Stimulated activated CD4-positive, alpha-beta T cell treated with anti-CD3 and anti-CD28 coated beads, Interleukin-2, amount 100 ng/mL, for 48 hours (primary cell): ENCODE results near the gene TRAK1.

Source experiments
- DNase-seq, 2 donors: peaks; one replicate each; pipeline ENCODE4 v3.0.0-alpha.2; 2020

TRAK1 gene

GRCh38 chr3:42159706-42160472 lies 68.7 kb downstream of the TRAK1 start:
- DNase-seq, result no peak

DNA sequence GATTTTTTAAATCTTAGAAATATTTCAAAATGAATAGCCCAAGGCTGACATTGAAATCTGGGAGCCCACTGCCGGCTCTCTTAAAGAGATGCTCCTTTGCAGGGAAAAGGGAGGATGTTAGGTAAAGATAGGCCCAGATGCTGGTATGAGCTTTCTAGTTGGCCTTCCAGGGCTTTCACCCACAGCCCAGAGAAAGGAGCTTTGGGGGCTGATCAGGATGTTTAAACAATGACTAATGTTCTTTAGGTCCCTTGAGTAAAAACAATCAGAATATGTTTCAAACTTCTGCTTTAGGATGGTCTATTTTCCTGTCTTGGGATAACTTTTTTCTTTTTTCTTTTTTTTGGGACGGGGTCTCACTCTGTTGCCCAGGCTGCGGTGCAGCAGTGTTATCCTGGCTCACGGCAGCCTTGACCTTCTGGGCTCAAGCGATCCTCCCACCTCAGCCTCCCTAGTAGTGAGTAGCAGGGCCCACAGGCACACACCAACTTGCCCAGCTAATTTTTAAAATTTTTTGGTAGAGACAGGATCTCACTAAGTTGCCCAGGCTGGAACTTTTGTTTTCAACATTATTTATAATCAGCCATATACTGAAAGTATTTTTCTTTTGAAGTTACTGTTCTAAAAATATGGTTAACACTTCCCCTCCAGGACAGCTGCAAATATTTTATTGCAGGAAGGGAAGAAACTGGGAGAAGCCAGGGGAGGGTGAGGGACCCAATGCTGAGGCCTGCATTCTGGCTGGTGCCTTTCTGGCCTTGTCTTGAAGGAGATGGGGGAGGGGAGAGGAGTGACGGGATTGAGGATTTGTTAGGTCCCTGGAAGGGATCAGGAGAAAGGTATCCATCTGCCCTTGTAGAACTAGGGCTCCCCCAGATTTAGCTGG lies 70.1 kb downstream of the TRAK1 start:
- DNase-seq, result no peak

GRCh38 chr3:42162462-42162861 lies 71.3 kb downstream of the TRAK1 start:
- DNase-seq, result no peak

GRCh38 chr3:42163622-42164244 lies 72.6 kb downstream of the TRAK1 start:
- no peak for DNase-seq

DNA sequence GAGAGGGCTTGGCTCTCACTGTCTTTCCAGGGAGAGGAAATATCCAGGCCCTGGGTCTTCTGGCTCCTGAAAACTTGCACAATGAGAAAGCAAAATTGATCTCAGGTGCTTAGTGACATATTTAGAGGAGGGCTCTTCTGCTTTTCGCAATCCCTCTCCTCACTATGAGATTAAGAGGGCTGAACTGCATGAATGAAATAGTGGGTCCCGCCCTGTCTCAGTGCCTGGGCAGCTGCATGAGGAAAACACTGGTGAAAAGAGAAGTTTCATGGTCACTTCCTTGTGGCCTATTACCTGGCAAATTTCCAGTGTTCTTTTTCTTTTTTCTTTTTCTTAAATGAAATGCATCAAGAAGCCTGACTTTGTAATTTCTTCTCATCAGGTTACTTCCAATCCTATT lies 73.5 kb downstream of the TRAK1 start:
- DNase-seq, result no peak

GRCh38 chr3:42165211-42165610 lies 74.1 kb downstream of the TRAK1 start:
- no peak for DNase-seq

GRCh38 chr3:42166214-42166613 lies 75.1 kb downstream of the TRAK1 start:
- no peak for DNase-seq

- no peak for DNase-seq
These were observed 75.6 kb downstream of the TRAK1 start for GRCh38 chr3:42166662-42167300.

GRCh38 chr3:42169579-42170120 lies 78.5 kb downstream of the TRAK1 start:
- DNase-seq, result no peak

DNA sequence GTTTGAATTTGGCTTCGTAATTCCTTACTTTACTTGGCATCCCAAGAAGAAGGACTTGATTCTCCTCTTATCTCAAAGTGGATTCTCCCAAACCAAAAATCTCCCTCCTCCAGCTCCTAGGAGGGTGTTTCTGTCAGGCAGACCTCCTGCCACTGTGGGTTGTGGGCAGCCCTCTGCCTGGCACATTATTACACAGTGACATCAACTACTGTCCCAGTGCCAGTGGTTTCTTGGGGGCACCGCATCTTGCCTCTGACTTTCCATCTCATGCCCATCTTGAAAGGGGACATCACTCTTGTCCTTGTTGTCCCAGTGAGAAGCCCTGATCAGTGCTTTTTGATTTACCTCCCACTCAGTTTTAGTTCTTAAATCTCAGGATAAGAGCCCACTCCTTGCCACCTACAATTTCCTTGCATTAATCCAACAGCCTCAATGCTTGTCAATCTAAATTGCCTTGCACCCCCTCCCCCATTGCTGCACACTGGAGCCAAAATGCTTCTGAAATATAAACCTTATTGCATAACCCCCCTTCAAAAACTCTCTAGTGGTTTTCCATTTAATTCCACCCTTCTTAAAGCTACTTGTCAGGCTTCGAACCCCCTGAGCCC lies 81.0 kb downstream of the TRAK1 start:
- no peak for DNase-seq

DNA sequence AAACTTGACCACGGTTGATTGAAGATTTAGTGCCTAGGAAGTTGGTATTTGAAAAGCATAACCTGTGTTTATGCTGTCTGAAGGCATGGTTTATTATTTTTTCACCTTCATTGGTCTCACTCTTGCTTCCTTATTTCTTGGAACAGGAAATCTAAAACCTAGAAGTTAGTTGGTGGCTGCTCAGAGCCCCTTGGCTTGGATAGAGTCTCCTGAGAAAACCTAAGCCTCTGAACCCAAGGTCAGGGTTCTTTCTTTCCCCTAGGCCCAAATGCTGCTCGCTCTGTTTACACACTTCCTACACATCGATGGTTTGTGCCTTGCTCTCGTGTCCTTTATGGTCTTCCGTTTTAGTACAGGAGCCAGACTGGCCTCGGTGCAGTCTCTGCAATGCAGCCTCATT lies 82.2 kb downstream of the TRAK1 start:
- DNase-seq, result no peak

DNA sequence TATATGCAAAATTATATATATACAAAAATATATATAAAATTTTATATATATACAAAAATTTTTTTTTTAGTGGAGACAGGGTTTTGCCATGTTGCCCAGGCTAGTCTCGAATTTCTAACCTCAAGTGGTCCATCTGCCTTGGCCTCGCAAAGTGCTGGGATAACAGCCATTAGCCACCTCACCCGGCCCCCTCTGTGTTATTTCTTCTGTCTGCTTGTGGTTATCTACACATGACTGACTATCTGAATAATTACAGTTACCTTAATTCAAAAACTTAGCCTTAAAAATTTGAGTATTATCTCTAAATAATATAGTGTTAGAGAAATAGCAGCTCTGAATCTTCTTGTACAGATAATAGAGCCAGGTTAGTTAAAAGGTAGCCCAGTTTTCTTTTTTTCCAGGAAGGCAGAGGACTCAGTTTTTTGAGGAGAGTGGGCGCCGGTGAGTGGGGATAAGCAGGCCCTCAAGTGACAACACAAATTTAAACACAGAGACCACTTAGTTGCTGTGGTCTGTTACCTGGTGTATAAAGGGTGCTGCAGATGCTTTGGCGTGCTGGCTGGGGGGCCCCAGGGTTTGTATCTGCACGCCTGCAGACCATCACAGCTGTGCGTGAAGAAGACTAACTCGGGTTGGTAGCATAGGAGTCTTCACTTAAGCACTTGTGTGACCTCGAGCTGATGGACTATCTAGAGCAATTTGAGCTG lies 83.7 kb downstream of the TRAK1 start:
- no peak for DNase-seq

DNA sequence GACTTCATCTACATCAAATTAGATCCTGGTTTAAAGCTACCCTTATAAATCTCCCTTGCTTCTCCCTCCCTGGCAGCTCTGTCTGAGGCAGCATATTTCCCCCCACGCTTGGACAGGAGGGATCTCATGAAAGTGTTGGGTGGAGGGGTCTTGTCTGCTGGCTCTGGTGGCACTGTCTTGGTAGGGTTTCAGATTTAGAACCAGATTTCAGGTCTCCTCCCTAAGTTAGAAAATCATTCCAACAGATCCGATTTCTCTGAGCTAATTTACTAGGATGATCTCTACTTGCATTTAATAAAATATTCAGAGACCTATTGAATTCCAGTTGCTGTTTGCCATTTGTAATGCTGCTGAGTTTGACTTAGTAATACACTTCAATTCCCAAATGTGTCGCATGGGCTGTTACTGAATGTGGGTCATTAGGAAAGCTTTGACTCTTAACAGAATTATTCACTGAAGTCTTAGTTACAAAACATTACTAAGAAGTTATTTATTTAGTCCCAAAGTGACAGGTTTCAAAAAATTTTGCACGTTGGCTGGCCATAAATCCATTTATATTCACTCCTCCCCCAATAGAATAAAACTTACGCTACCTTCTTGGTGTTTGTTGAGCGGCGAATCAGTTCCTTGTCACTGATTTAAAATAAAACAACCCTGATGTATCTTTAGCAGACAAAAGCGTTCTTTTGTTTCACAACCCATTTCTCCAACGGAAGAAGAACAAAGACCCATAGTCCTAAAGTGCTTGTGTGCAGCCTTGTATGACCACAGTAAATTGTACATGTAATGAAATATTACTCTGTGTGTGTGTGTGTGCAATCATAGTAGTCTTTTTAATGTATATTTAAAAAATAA lies 84.5 kb downstream of the TRAK1 start:
- DNase-seq, result no peak

- DNase-seq, result no peak
These were observed 85.3 kb downstream of the TRAK1 start for GRCh38 chr3:42176242-42177034.

GRCh38 chr3:42177068-42177800 lies 86.1 kb downstream of the TRAK1 start:
- DNase-seq, result no peak

DNA sequence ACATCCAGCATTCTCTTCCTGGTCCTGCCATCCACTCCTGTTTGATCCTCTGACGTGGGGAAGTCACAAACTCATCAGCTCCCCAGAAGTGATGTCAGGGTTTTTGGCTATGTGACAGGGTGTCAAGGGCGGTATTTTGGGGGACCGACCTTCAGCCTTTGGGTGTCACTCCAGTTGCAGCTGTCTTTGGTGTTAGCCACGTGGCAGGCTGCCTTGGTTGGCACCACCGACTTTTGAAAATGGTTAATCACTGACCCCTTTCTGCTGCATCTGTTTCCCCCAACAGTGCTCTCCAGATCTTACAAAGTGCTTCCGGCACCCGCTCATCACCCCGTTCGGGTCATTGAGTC lies 86.6 kb downstream of the TRAK1 start:
- DNase-seq, result no peak

DNA sequence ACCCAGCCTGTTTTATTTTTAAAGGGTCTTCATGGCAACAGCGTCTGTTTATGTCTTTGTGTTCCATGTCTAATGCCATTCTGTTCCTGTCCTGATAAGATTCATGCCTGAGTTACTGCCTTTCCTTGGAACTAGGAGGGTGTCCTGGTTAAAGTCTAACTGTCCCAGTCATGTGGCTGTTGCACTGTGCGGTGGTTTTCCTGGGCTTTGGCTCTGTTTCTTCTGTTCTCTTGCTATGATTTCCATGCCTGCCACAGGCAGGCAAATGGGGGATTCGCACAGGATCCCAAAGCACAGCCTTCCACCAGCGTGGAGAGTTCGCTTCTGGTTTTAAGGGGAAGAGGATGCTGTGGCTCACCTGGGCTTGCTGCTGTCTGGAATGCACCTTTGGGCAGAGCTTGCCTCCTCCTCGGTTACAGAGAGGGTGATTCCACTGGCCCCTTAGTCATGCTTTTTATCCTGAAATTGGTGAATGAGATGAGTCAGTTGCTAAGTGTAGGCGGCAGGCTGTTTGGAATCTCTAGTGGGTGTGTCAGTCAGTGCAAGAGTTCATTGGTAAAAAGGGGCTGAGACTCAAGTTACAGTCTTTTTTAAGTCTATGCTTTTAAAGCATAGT lies 88.1 kb downstream of the TRAK1 start:
- DNase-seq, result peak in 1 of 2 donors; percentile 2

DNA sequence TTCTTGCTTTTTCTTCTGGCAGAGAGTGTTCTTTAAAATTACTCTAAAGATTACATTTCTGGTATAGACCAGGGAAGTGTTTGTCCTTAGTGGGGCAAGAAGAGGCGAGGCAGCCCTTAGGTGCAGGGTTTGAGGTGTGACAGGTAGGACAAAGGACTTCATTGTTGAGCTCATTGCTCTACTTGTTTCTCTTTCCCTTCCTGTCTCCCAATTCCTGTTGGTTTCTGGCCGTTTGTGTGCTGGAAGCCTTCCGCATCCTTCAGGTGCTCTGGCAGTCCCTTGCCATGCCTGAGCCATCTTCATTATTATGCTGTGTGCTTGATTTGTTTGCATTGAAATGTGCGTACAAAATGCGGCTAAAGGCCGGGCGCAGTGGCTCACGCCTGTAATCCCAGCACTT lies 89.7 kb downstream of the TRAK1 start:
- DNase-seq, result no peak

GRCh38 chr3:42182555-42182954 lies 91.4 kb downstream of the TRAK1 start:
- DNase-seq, result no peak
